Measurements from ENCODE around the gene COQ6.
"Not testable (repeated sequence)": the region's sequence is repeated elsewhere in the genome, so short reads cannot be mapped to it uniquely, and the experiment has no call there.

COQ6 gene

DNA sequence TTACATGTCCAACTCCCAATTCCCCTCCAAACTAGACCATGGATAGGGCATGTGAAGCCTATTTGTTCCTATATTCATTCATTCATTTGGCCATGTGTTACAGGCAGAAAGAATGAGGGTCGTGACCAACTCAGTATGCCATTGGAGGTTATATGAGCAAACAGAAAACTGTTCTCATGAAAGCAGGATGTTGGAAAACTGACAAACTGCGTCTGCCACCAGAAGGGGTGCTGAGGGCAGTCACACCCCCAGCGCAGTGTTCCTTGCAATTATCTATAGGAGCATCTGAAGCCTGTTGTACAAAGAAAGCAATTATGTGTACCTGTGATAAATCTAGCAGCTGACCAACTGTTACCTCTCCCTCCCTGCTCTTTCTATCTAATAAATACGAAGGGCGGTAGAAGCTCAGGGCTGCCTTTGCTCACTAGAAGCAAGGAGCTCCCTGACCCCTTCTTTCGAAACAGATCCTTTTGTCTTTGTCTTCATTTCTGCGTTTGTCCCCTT, 47.9 kb downstream of the COQ6 start:
- Histone ChIP-seq H3K4me2 (ENCODE audit: low read length) (no peak overlapping the region), H3F3A (ENCODE audit: control insufficient read depth, insufficient read depth) (no peaks in the 10 kb centered on the region), H4K20me1 (ENCODE audit: control insufficient read depth, insufficient read depth, low read depth, low read length) (no peaks in the 10 kb centered on the region), H3K9me3 (ENCODE audit: control insufficient read depth, insufficient read depth, low read length) (no peaks in the 10 kb centered on the region), H3K27ac (ENCODE audit: low read depth, low read length) (no peak overlapping the region), H3K4me3 (ENCODE audit: low read length) (no peak overlapping the region), H3K27me3 (ENCODE audit: control insufficient read depth, low read length) (no peaks in the 10 kb centered on the region), H3K79me2 (ENCODE audit: control insufficient read depth, low read length) (no peaks in the 10 kb centered on the region), H3K9me2 (replicated peaks; ENCODE audit: control insufficient read depth, low read length) (no peaks in the 10 kb centered on the region), H3K4me1 (ENCODE audit: control insufficient read depth, low read length) (peaks cover 20% of the 10 kb centered on the region), H3K36me3 (ENCODE audit: control insufficient read depth, low read length) (peaks cover 12% of the 10 kb centered on the region)
- TF ChIP-seq EZH2phosphoT487 (IDR thresholded peaks at IDR 0.05; ENCODE audit: borderline replicate concordance, low read length), result no peak
- TF ChIP-seq, protein P1, sequence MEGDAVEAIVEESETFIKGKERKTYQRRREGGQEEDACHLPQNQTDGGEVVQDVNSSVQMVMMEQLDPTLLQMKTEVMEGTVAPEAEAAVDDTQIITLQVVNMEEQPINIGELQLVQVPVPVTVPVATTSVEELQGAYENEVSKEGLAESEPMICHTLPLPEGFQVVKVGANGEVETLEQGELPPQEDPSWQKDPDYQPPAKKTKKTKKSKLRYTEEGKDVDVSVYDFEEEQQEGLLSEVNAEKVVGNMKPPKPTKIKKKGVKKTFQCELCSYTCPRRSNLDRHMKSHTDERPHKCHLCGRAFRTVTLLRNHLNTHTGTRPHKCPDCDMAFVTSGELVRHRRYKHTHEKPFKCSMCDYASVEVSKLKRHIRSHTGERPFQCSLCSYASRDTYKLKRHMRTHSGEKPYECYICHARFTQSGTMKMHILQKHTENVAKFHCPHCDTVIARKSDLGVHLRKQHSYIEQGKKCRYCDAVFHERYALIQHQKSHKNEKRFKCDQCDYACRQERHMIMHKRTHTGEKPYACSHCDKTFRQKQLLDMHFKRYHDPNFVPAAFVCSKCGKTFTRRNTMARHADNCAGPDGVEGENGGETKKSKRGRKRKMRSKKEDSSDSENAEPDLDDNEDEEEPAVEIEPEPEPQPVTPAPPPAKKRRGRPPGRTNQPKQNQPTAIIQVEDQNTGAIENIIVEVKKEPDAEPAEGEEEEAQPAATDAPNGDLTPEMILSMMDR (IDR thresholded peaks at IDR 0.05; ENCODE audit: low read depth, low read length, poor library complexity, severe bottlenecking), result no peak

DNA sequence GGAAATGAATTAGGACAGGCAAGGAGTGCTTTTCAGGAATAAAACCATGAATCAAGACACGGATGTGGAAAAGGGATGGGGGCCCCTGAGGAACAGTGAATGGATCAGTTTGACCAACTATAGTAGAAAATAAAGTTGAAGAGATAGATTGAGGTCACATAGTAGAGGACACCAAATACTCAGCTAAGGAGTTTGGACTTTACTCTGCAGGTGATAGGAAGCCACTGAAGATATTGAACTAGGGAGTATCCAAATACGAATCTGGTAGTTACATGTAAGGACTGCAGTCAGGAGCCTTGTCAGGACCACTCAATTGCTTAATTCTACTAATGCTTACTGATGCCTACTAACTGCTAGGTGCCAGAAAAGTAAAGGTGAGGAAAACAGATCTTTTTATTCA, 48.6 kb downstream of the COQ6 start:
- no peak overlapping the region for H3K4me3 ChIP-seq (ENCODE audit: low read length)
- peaks cover 20% of the 10 kb centered on the region for H3K4me1 ChIP-seq (ENCODE audit: control insufficient read depth, low read length)
- no peak overlapping the region for H3K27ac ChIP-seq (ENCODE audit: low read depth, low read length)

DNA sequence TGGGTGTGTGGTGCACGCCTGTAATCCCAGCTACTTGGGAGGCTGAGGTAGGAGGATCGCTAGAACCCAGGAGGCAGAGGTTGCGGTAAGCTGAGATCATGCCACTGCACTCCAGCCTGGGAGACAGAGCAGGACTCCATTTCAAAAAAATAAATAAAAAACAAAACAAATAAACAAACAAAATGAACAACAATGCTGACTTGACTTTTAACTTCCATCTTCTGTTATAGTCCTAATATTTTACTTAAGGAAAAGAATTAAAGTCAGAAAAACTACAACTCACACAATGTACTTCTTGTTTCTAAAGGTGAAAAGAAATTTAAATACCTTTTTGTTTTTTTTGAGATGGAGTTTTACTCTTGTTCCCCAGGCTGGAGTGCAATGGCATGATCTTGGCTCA, 55.6 kb downstream of the COQ6 start:
- H3K79me2 ChIP-seq (ENCODE audit: control insufficient read depth, low read length); H4K20me1 ChIP-seq (ENCODE audit: control insufficient read depth, insufficient read depth, low read depth, low read length); H3K27me3 ChIP-seq (ENCODE audit: control insufficient read depth, low read length); H3K27ac ChIP-seq (ENCODE audit: low read depth, low read length); H3K9me3 ChIP-seq (ENCODE audit: control insufficient read depth, insufficient read depth, low read length); H3K9me2 ChIP-seq (replicated peaks; ENCODE audit: control insufficient read depth, low read length); H3K4me3 ChIP-seq (ENCODE audit: low read length); H3F3A ChIP-seq (ENCODE audit: control insufficient read depth, insufficient read depth); H3K4me1 ChIP-seq (ENCODE audit: control insufficient read depth, low read length); H3K4me2 ChIP-seq (ENCODE audit: low read length): not testable (repeated sequence)
- H3K36me3 ChIP-seq (ENCODE audit: control insufficient read depth, low read length), result peaks cover 15% of the 10 kb centered on the region

More for the DNA sequence above, 48.6 kb downstream of the COQ6 start:
- TF ChIP-seq EZH2phosphoT487 (IDR thresholded peaks at IDR 0.05; ENCODE audit: borderline replicate concordance, low read length), result no peak
- TF ChIP-seq, protein P1 (IDR thresholded peaks at IDR 0.05; ENCODE audit: low read depth, low read length, poor library complexity, severe bottlenecking), result no peak
- Histone ChIP-seq H3K27me3 (ENCODE audit: control insufficient read depth, low read length) (no peaks in the 10 kb centered on the region), H4K20me1 (ENCODE audit: control insufficient read depth, insufficient read depth, low read depth, low read length) (no peaks in the 10 kb centered on the region), H3K4me2 (ENCODE audit: low read length) (no peak overlapping the region), H3K36me3 (ENCODE audit: control insufficient read depth, low read length) (peaks cover 12% of the 10 kb centered on the region), H3K9me3 (ENCODE audit: control insufficient read depth, insufficient read depth, low read length) (no peaks in the 10 kb centered on the region), H3K9me2 (replicated peaks; ENCODE audit: control insufficient read depth, low read length) (no peaks in the 10 kb centered on the region), H3K79me2 (ENCODE audit: control insufficient read depth, low read length) (no peaks in the 10 kb centered on the region), H3F3A (ENCODE audit: control insufficient read depth, insufficient read depth) (no peaks in the 10 kb centered on the region)

DNA sequence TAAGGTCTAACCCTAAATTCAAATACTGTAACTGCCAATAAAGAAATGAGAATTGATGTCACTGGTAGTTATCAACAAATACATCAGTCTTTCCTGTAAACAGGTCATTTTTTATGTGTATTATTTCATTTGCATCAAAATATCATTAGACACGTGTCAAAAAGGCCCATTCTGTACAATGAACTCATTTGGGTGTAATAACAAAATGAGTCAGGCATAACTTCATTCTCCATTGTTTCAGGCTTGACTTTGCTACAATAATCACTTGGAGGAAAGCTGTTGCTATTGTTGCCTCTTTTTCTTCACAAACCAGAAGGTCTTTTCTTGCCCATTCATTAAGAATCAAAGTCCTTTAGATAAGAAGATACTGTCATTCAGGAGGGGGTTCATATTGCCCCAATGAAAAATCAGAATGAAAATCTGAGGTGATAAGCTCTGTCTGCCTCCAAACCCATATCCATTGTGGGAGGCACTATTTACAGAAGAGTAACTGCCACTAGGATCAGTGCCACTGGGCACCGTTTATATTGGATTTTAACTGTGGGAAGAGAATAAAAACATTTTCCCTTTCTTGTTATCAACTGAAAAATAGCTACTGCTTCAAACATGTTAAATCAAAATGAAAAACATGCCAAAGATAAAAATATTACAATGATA, 58.9 kb downstream of the COQ6 start:
- Histone ChIP-seq H3K79me2 (ENCODE audit: control insufficient read depth, low read length) (no peaks in the 10 kb centered on the region), H3K4me1 (ENCODE audit: control insufficient read depth, low read length) (no peaks in the 10 kb centered on the region), H3K27me3 (ENCODE audit: control insufficient read depth, low read length) (no peaks in the 10 kb centered on the region), H3K9me3 (ENCODE audit: control insufficient read depth, insufficient read depth, low read length) (no peaks in the 10 kb centered on the region), H3K4me2 (ENCODE audit: low read length) (no peak overlapping the region), H3K4me3 (ENCODE audit: low read length) (no peak overlapping the region), H4K20me1 (ENCODE audit: control insufficient read depth, insufficient read depth, low read depth, low read length) (no peaks in the 10 kb centered on the region), H3K27ac (ENCODE audit: low read depth, low read length) (no peak overlapping the region), H3K36me3 (ENCODE audit: control insufficient read depth, low read length) (peaks cover 40% of the 10 kb centered on the region), H3K9me2 (replicated peaks; ENCODE audit: control insufficient read depth, low read length) (no peaks in the 10 kb centered on the region), H3F3A (ENCODE audit: control insufficient read depth, insufficient read depth) (peaks cover 3% of the 10 kb centered on the region; the same call in 1 of the 2 replicates)
- TF ChIP-seq EZH2phosphoT487 (IDR thresholded peaks at IDR 0.05; ENCODE audit: borderline replicate concordance, low read length), result no peak
- TF ChIP-seq, protein P1 (IDR thresholded peaks at IDR 0.05; ENCODE audit: low read depth, low read length, poor library complexity, severe bottlenecking), result no peak
